Body of pancreas (tissue), 4 donors: ENCODE data around the gene SDC1.

Experiments used
- CTCF ChIP-seq, 7 experiments: fragments of 450-650 bp in 4 of 7; fragments of 200-600 bp in 3 of 7; sonication (generic) in 3 of 7; IDR thresholded peaks; one replicate each; pipeline ENCODE4 v1.5.1; 2016 to 2019; ENCODE audit warnings: antibody characterized with exemption in 7 of 7
- POLR2A ChIP-seq, 3 donors: fragments of 450-650 bp; IDR thresholded peaks; one replicate each; pipeline ENCODE4 v1.6.1; 2016; ENCODE audit warnings: antibody characterized with exemption in 3 of 3, mild to moderate bottlenecking in 2 of 3

- TF ChIP-seq CTCF (IDR thresholded peaks at IDR 0.05): no peak
- no peak for TF ChIP-seq POLR2A (IDR thresholded peaks at IDR 0.05)
These were observed 42.5 kb downstream of the SDC1 start for GRCh38 chr2:20182241-20182931.
